ENCODE results near the gene FOXL1. TPM values are rescaled to one million over a fixed set of nuclear protein-coding genes. Genes with fewer than 3 reads are reported as not detected.
"Not testable (repeated sequence)": the region's sequence is repeated elsewhere in the genome, so short reads cannot be mapped to it uniquely, and the experiment has no call there.

Gene FOXL1
- total RNA-seq, 1 donor from 2014 or later, result 0.67 TPM

DNA sequence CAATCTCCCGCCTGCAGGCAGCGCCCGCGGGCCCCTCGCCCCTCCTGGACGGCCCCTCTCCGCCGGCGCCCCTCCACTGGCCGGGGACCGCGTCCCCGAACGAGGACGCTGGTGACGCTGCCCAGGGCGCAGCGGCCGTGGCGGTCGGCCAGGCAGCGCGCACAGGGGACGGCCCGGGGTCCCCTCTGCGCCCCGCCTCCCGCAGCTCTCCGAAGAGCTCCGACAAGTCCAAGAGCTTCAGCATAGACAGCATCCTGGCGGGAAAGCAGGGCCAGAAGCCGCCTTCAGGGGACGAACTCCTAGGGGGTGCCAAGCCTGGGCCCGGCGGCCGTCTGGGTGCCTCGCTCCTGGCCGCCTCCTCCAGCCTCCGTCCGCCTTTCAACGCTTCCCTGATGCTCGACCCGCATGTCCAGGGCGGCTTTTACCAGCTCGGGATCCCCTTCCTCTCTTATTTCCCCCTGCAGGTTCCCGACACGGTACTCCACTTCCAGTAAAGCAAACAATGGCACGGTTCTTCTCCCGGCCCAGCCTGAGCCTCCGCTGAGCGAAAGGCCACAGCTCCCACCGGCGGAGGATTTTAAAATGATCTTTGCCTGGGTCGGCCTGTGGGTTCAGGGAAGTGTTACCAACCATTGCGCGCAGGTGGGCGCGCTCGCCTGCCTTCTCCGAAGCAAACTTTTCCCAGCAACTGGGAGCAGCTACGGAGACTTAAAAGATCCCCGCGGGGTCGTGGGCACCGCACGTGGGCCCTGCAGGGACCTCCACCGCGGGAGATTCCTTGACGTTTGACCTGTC is 1.1 kb downstream of the FOXL1 start:
- DNase-seq (ENCODE audit: low read depth), result no peak

DNA sequence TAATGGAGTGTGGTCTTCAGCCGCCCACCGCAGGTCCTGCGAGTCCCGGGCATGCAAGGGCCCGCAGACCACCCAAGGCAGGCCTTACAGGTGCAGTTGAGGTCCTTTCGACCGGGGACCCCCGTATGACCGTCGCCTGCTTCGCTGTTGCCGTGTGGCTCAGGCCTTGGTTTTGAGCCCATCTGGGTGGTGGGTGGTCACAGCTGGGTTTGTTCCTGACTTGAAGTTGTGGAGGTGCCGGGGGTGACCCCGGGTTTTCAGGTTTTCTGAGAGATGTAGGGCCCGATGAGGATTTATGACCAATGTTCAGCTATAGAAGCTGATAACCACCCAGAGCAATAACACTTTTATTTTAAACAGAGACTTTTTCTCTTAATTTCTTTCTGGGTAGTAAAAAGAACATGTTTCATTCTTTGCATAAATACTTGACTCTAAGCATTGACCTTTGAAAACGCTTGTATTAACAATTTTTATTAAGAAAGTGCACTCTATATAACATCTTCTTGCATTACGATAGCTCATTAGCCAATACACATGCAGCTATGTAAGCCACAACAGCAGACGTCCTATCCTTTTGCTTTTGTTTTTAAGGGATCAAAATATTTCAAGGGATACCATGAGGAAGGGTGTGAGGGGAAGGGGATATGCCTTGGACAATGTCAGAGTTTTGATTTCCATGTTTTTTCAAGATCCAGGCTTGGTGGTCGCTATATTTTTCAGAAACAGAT is 1.9 kb downstream of the FOXL1 start:
- DNase-seq (ENCODE audit: low read depth), result no peak

DNA sequence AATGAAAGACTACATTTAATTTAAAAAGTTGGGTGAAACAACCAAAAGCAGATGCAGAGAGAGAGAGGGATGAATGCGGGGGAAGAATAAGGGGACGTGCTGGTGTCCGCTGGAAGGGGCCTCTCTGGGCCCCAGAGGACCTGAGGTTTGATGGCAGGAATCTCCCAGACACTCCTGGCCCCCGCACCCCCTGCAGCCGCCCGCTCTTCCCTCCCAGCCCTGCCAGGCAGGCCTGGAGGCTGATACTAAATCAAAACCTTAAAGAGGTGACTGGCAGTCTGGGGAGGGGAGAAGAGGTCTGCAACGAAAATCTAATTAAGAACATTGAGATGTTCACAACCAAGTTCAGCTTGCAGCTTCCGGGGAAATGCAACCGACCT is 2.4 kb downstream of the FOXL1 start:
- DNase-seq (ENCODE audit: low read depth), result no peak

DNA sequence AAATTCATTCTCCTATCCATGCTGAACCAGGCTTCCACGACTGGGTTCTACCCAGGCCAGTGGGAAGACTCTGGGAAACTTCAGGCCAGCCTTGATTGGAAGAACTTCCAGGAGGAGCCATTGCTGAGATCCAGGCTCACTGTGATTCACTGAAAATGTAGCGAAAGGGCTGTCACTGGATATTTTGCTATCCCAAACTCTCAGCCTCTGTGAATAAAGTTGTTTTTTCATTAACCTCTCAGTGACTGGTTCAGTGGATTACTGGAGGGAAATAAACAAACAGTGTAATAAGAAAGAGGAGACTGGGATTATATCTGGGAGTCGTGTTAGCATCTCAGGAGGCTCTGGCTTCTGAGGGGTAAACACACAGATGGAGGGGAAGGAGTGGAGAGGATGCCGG is 3.1 kb downstream of the FOXL1 start:
- DNase-seq (ENCODE audit: low read depth), result no peak

DNA sequence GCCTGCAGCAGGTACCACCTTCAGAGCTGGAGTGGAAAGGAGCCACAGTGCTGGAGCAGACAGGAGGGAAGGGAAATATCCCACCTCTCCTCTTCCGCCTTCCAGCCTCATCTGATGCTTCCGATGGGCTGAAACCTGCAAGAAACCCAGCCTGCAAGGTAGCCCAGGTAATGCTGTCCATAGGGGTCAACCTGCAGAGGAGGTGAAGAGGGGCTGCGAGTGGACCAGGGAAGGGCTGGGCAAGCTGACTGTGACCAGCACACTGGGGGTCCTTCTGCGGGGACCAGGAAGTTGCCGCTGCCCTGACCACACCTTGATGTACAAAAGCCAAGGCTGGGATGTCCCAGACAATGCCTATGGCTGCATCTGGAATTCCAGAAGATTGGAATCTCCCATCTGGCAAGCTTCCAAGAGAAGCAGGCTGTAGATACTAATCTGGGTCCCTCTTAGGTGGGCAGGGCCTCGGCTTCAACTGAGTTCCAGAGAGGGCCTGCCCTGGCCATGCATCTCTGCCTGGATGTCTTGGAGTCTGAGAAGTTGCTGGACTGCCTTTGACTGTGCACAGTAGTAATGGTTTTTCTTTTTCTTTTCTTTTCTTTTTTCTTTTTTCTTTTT is 5.8 kb downstream of the FOXL1 start:
- DNase-seq (ENCODE audit: low read depth), result no peak

DNA sequence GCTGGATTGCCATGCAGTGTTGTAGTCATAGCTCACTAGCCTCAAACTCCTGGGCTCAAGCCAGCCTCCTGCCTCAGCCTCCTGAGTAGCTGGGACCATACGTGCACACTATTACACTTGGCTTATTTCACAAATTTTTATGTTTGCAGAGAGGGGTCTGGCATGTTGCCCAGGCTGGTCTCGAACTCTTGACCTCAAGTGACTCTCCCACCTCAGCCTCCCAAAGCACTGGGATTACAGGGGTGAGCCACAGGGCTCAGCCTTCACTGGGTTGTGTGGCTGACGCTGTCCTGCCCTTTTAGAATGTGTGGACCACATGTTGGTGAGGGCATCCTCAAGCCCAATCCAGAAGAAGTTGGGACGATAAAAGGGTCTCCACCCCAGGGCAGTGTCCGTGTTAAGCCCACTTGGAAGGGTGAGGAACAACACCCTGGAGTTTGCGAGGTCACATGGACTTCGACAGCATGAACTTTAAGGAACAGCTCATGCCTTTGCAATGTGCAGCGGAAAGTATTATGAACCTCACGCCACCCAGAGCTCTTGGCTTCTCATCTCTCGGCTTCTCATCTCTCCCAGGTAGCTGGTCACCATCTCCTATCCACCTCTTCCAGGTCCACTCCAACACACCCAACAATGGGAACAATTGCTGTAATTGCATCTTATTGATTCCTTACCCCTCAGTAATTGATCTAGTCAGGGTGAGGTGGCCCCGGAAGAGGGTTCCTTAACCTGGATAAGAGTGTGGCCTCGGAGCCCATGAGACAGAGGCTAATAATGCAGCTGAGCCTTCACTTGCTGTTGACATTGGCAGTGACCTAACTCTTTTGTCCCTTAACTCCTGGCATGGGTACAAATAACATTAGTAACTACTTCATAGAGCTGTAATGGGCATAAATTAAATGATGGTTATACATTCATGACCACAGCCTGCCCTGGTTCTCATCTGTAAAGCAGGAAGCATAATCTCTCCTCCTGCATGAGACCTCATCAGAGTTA is 6.7 kb downstream of the FOXL1 start:
- no peak for DNase-seq (ENCODE audit: low read depth)

DNA sequence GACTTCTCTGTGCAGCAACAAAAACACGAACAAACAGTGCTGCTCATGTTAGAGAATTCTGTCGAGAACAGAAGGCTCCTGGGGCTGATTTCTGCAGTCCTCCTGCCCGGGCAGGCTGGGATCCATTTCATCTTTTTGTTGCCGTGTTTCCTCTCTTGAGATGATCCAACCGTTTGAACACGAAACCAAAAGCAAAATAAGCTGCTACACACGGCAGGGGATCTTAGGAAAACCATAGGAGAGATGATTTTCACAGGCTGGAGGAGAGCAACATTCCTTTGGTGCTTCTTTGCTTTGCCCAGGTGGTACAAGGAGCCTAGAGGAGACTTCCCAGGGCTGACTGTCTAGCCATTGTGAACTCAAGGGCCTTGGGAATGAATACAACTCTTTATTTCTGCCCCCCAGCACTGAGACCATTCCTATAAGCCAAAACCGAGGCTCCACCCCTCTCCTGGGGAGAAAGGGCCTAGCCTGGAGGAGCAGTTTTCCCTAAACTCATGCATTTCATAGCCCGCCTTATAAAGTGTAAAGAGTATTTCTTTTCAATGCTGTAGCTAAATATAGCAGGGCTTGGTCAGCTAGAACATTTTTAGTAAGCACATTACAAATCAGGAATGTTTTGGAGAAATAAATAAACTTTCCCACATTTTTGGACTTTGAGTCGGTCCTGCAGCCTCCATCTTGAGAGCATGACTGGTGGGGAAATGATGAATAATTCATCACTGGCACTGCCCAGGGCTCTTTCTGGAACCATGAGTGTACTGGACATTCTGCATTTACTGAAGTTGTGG is 7.7 kb downstream of the FOXL1 start:
- DNase-seq (ENCODE audit: low read depth), result peak; percentile 51

DNA sequence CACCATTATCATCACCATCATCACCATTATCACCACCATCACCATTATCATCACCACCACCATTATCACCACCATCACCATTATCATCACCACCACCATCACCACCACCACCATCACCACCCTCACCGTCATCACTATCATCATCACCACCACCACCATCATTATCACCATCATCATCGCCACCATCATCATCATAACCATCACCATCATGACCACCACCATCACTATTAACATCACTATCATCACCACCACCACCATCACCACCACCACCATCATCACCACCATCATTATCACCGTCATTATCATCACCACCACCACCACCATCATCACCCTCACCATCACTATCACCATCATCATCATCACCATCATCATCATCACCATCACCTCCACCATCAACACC is 9.1 kb downstream of the FOXL1 start:
- DNase-seq (ENCODE audit: low read depth), result no peak

DNA sequence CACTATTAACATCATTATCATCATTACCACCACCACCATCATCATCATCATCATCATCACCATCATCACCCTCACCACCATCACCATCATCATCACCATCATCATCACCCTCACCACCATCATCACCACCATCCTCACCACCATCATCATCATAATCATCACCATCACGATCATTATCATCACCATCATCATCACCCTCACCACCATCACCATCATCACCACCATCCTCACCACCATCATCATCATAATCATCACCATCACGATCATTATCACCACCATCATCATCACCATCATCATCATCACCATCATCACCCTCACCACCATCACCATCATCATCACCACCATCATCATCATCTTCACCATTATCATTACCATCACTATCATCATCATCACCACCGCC is 9.6 kb downstream of the FOXL1 start:
- not testable (repeated sequence) for DNase-seq (ENCODE audit: low read depth)

DNA sequence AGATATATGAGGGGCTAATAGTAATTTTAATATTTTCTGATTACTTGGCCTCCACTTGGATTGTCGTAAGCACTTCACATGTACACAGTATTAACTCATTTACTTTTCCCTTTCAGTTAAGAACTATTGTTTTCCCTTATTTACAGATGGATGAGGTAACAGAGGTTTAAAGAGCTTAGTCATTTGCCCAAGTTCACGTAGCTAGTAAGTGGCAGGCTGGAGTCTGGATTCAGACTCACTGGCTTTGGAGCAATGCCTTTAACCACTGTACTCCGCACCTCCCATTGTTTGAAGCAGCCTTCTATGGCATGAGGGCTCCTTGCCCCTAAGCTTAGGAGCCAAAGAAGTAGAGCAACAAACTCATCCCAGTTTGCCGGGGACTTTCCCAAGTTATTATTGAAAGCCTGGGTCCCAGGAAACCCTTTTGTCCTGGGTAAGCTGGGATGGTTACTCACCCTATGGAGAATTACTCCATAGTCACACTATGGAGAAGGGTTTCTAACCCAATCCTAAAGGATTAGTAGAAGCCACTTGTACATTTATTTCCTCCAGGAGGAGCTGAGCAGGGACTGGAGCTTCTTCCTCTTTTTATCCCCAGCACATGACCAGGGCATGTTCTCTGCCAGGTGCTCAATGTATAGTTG is 12.3 kb downstream of the FOXL1 start:
- DNase-seq (ENCODE audit: low read depth), result peak; percentile 62

DNA sequence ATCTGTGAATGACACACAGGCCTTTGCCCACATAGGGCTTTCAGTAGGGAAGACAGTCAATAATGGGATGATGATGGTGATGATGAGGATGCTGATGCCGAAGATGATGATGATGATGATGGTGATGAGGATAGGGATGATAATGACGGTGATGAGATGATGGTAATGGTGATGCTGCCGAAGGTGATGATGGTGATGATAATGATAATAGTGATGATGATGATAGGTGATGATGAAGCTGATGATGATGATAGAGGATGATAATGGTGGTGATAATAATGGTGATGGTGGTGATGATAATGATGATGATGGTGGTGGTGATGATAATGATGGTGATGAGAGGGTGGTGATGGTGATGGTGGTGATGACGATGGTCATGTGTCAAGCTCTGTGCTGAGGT is 12.9 kb downstream of the FOXL1 start:
- no peak for DNase-seq (ENCODE audit: low read depth)

DNA sequence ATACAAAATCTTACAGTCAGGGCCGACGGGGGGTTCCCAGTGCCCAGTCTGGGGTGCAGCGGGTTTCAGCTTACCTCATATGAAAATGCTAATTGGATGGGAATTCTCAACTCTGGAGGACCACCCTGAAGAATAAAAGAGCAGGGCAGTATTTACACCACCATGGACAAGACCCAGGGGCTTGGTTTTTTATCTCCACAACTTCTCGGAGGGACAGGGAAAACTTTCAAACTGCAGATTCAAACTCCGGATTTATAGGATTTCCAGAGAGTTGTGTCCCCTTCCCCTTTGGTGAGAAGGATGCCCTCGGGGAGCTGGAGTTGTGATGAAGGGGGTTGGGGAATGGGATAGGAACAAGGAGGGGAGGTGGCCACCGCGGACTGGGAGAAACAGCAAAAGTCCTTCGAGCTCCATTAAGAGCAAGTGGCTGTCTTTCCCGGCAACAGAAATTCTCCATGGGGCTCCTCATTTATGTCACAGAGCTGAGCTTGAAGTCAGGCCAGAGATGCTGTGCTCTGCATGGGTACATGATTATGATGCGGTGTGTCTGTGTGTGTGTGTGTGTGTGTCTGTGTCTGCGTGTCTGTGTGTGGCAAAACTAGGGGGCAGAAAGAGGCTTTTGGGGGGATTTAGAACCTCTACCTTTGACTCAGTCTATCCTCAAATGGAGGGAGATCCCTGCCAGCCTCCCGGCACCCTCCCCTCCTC is 15.7 kb downstream of the FOXL1 start:
- DNase-seq (ENCODE audit: low read depth), result no peak

DNA sequence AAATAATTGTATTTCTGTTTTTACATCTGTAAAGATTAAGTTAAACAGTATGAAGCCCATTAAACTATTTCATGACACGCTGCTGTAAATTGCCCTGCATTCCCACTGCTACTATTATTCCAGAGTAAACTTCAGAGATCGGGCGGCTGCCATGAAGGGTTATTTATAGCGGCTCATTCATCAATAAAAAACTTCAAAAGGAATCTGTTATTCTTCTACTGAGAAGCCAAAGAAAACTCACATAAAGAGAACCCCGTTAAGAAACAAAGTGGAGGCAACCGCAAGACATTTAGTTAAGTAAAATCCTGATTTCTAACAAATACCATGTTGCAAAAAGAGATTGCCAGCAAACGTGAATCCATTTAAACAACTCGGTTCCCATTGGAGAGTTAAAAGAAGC is 16.4 kb downstream of the FOXL1 start:
- DNase-seq (ENCODE audit: low read depth), result no peak

DNA sequence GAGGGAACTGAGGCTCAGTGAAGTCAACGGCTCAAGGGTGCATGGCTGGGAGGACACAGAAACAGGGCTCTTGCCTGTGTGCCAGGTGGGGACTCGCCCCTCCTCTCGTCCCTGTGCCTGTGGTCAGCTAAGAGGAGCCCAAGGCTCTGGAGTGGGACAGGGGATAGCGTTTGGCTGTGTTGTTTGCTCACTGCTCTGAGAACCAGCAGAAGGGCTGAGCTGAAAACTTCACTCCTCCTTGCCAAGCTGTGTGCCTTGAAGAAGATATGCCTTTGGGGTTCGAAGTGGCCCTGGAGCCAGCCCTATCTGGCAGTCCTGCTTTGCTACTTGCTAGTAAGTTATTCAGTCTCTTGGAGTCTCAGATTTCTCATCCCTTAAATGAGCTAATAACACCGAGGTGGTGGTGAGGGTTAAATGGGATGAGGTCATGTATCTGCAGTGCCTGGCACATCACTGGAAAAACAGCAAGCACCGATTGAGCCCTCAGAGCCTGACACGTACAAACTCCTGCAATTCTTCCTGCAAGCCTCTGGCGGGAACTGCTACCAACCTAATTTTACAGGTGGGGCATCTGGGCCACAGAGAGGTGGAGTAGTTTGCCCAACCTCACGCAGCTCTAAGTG is 17.7 kb downstream of the FOXL1 start:
- no peak for DNase-seq (ENCODE audit: low read depth)

DNA sequence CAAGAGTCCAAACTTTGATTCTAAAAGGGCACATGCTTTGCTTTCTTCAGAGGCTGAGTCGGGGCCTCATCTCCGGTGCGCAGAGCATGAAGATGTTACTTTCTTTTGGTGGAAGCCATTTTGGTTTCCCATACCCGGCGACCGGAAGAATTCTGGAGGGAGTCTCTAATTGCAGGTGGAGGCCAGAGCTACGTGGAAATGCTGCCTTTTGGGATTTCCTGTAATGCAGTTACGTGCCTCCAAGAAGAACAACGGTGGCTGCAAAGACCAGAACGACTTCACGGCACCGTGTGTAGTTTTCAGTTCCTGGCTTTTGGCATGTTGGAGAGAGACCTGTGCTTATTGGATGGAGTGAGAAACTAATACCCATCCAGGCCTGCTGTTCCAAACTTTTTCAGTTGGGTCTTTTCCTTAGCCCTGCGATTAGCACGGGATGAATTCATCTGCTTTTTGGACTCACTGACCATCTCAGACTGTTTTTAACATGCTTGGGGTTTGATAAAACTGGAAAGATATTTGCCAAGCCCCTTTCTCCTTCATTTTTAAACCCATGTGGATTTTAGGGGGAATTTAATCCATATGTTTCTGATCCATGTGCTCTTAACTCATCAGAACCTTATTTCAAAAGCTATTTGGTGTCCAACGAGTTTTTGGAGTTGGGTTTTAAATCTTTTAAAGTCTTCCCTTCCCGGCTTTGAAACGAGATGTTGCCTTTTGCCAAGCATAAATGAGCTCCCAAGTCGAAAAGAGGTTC is 19.0 kb downstream of the FOXL1 start:
- no peak for DNase-seq (ENCODE audit: low read depth)

DNA sequence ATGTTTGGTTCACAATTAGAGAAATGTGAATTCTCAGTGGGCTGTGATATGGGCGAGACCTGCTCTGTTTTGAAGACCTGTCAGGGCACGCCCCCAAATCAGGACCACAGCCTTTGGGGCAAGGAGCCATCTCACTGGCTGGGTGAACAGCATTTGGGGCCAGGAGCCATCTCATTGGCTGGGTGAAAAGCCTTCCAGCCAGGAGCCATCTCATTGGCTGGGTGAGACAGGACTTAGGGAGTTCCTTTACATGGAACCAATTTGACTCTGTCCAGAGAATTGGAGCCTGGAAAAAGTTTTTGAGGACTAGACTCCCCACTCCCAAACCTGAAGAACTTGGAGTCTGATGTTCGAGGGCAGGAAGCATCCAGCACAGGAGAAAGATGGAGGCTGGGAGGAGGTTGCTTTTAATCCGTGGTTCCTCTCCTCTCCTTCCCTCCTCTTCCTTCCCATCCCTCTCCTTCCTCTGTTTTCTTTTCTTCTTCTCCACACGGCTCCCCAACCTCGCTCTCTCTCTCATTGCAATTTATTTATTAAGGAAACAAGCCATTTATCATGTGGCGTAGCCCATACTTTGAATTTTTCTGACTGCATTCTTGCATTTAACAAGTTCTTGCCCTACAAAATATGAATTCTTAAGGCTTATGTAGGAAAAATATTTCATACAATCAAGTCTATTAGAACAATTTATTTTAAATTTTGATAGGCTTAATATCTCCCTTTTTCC is 19.7 kb downstream of the FOXL1 start:
- DNase-seq (ENCODE audit: low read depth), result no peak

Data from myocyte (in vitro differentiated cells).